Suprapubic skin (tissue), 4 donors: ENCODE measurements around the gene BET1L. TPM values are rescaled to one million over a fixed set of nuclear protein-coding genes. Genes with fewer than 3 reads are reported as not detected.

Experiments used
- DNase-seq, 2 donors: peaks; one replicate each; pipeline ENCODE4 v3.0.0-alpha.2; 2019; ENCODE audit warnings: low spot score in 2 of 2
- H3K27ac ChIP-seq: fragments of 200-600 bp; sonication (generic); one replicate; pipeline ENCODE4 v1.5.1; 2019
- H3K27me3 ChIP-seq: fragments of 200-600 bp; sonication (generic); one replicate; pipeline ENCODE4 v1.5.1; 2019
- H3K36me3 ChIP-seq: fragments of 200-600 bp; sonication (generic); one replicate; pipeline ENCODE4 v1.5.1; 2019
- H3K4me1 ChIP-seq: fragments of 200-600 bp; sonication (generic); one replicate; pipeline ENCODE4 v1.5.1; 2019
- H3K4me3 ChIP-seq: fragments of 200-600 bp; sonication (generic); one replicate; pipeline ENCODE4 v1.5.1; 2019; ENCODE audit warnings: mild to moderate bottlenecking
- H3K9me3 ChIP-seq: fragments of 200-600 bp; sonication (generic); one replicate; pipeline ENCODE4 v1.5.1; 2019
- EP300 ChIP-seq: sonication (generic); formaldehyde crosslinking; IDR thresholded peaks from one replicate; pipeline ENCODE4 v1.6.1; 2017; ENCODE audit warnings: antibody characterized with exemption
- POLR2A ChIP-seq, 2 donors: fragments of 450-650 bp; IDR thresholded peaks; one replicate each; pipeline ENCODE4 v1.6.1; 2017; ENCODE audit warnings: antibody characterized with exemption in 2 of 2, mild to moderate bottlenecking in 2 of 2, moderate library complexity in 2 of 2
- POLR2AphosphoS5 ChIP-seq, 3 donors: sonication (generic); formaldehyde crosslinking; IDR thresholded peaks; one replicate each; pipeline ENCODE4 v1.6.1; 2017; ENCODE audit warnings: antibody characterized with exemption in 3 of 3
- WGBS: methylation state at CpG from one replicate; pipeline ENCODE4 v1.1.5; 2018; 5-methylcytosine and 5-hydroxymethylcytosine counted together
- total RNA-seq, 4 donors: library from RNA; depleted of rRNA; stranded (reverse); fragments of >200 nt; gene quantifications; one replicate each; pipeline ENCODE4 v1.1.0, GENCODE V29; 2016
- TF ChIP-seq, protein P1 (sequence below), 2 donors: fragments of 200-600 bp in 1 of 2; fragments of 450-650 bp in 1 of 2; sonication (generic) in 1 of 2; IDR thresholded peaks; one replicate each; pipeline ENCODE4 v1.5.1; 2016 to 2019; ENCODE audit warnings: antibody characterized with exemption in 2 of 2, mild to moderate bottlenecking in 1 of 2, moderate library complexity in 1 of 2

BET1L gene
- total RNA-seq, 4 donors from 2014 or later = 25.8 to 31.7 (median 27.9) TPM

DNA sequence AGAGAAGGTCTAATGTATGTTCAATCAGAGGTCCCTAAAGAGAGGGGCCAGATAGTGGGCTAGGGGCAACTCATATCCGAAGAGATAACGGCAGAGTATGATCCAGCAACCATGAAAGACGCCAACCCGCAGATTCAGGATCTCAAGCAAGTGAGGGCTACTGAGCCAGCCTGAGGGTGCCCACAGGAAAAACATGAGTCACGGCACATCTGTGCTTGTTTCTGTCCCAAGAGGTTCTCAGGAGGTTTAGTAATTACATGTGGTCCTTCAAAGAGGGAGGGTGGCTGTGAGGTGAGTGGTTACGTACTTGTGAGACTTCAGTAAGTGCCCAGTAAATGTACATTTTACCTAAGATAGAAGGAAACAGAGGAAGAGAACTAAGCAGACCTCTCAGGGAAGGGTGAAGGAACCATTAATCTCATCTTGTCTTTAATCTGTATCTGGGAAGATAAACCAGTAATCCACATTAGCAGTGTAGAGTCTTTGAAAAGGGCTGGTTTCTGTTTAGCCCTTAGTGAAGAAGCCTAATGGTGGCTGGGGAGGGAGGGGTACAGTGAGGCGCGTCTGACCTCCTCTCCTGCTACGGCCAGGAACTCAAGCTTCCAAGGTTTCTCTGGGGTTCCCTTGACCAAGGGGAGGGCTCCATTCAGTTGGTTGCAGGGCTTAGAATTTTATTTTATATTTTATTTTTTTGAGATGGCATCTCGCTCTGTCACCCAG lies 18.7 kb upstream of the BET1L start:
- WGBS = 94% methylated on average over 10 of the region's 10 CpGs
- peaks cover 18% of the 10 kb centered on the region for H3K36me3 ChIP-seq

DNA sequence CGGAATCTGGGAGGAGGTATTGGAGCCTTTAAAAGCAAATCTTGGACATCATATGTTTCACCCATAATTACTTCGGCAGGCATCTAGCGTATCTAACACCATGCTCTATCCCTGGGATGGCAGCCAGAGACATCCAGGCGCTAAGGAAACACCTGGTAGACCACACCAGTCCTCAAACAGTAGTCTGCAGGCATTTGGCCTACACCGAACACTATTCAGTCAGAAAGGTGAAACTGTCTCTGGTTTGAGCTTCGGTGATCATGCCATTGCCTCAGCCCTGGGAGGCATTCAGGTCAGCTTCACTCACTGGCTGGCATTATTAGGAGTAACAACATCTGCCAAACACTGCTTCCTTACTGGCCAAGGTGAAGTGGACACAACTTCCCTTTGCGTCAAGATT lies 17.2 kb upstream of the BET1L start:
- peak in 1 of 2 donors; percentile 4 for DNase-seq
- H3K4me1 ChIP-seq = no peaks in the 10 kb centered on the region

More for the DNA sequence above, 18.7 kb upstream of the BET1L start:
- DNase-seq = peak in 1 of 2 donors; percentile 47
- TF ChIP-seq, protein P1, sequence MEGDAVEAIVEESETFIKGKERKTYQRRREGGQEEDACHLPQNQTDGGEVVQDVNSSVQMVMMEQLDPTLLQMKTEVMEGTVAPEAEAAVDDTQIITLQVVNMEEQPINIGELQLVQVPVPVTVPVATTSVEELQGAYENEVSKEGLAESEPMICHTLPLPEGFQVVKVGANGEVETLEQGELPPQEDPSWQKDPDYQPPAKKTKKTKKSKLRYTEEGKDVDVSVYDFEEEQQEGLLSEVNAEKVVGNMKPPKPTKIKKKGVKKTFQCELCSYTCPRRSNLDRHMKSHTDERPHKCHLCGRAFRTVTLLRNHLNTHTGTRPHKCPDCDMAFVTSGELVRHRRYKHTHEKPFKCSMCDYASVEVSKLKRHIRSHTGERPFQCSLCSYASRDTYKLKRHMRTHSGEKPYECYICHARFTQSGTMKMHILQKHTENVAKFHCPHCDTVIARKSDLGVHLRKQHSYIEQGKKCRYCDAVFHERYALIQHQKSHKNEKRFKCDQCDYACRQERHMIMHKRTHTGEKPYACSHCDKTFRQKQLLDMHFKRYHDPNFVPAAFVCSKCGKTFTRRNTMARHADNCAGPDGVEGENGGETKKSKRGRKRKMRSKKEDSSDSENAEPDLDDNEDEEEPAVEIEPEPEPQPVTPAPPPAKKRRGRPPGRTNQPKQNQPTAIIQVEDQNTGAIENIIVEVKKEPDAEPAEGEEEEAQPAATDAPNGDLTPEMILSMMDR (IDR thresholded peaks at IDR 0.05) = no peak
- no peak for TF ChIP-seq POLR2A (IDR thresholded peaks at IDR 0.05)
- no peak for TF ChIP-seq EP300
- TF ChIP-seq POLR2AphosphoS5 (IDR thresholded peaks at IDR 0.05) = no peak
- H3K27me3 ChIP-seq = no peaks in the 10 kb centered on the region
- no peaks in the 10 kb centered on the region for H3K4me1 ChIP-seq
- H3K27ac ChIP-seq = no peak overlapping the region
- no peaks in the 10 kb centered on the region for H3K9me3 ChIP-seq
- no peak overlapping the region for H3K4me3 ChIP-seq

DNA sequence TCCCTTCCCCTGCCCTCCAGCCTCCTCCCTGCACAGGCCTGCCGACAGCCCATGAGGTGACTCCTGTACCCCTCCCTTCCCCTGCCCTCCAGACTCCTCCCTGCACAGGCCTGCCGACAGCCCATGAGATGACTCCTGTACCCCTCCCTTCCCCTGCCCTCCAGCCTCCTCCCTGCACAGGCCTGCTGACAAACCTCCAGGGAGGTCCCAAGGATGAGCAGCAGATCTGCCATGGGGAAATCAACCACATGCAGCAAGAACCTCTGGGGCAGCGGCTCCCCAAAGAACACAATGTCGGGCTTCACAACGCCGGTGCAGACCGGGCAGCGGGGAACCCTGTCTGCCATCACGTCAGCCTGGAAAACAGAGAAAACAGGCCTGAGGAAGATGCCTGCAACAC lies 16.7 kb upstream of the BET1L start:
- no peak overlapping the region for H3K27ac ChIP-seq
- no peak overlapping the region for H3K4me3 ChIP-seq
- peak in 1 of 2 donors; percentile 58 for DNase-seq
- H3K36me3 ChIP-seq = peaks cover 15% of the 10 kb centered on the region
- H3K9me3 ChIP-seq = no peaks in the 10 kb centered on the region
- no peaks in the 10 kb centered on the region for H3K4me1 ChIP-seq
- no peaks in the 10 kb centered on the region for H3K27me3 ChIP-seq
- TF ChIP-seq EP300 = no peak
- TF ChIP-seq POLR2AphosphoS5 (IDR thresholded peaks at IDR 0.05) = no peak
- 98% methylated on average over 6 of the region's 9 CpGs for WGBS

More for the DNA sequence above, 17.2 kb upstream of the BET1L start:
- H3K4me3 ChIP-seq = no peak overlapping the region
- no peak for TF ChIP-seq POLR2A (IDR thresholded peaks at IDR 0.05)
- TF ChIP-seq POLR2AphosphoS5 (IDR thresholded peaks at IDR 0.05) = no peak
- TF ChIP-seq, protein P1 (IDR thresholded peaks at IDR 0.05) = no peak
- no peak for TF ChIP-seq EP300
- H3K36me3 ChIP-seq = peaks cover 13% of the 10 kb centered on the region
- no peaks in the 10 kb centered on the region for H3K9me3 ChIP-seq
- 80% methylated on average over 7 of the region's 7 CpGs for WGBS
- no peak overlapping the region for H3K27ac ChIP-seq
- H3K27me3 ChIP-seq = no peaks in the 10 kb centered on the region

DNA sequence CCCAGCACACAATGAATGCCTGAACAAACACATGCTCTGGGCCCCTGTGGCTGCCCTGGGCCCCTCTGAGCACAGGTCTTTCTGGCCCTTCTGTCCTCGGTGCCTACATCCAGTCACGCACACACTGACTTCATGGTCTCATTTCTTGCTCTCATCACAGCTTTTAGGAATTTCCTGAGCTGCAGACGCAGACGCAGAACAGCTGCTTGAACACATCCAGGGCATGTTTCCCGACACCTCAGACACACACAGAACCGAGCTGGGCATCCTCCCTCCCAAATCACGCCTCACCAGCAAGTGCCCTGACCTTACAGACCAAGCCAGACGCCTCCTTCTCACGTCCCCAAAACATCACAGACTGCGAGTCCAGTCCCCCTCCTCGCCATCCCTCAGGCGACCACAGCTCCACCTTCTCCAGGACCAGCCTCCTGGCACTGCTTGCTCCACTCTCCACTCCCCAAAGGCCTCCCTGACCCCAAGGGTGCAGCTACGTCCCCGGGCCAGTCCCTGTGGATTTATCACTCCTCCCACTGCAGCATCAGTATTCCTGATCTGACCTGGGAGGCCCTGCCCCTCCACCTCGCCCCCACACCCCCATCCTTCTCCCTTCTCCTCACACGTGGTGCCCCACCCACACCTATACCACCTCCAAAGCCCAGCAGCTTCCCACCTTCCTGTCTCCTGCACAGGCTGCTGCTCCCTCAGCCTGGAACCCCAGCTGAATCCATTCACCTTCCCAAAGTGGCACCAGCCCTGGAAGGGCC lies 16.0 kb upstream of the BET1L start:
- peak; percentile 48 to 63 for DNase-seq
- TF ChIP-seq POLR2AphosphoS5 (IDR thresholded peaks at IDR 0.05) (no peak), EP300 (no peak), POLR2A (IDR thresholded peaks at IDR 0.05) (no peak)
- no peaks in the 10 kb centered on the region for H3K9me3 ChIP-seq
- no peaks in the 10 kb centered on the region for H3K4me1 ChIP-seq
- H3K4me3 ChIP-seq = no peak overlapping the region
- peaks cover 22% of the 10 kb centered on the region for H3K36me3 ChIP-seq
- no peaks in the 10 kb centered on the region for H3K27me3 ChIP-seq
- 70% methylated on average over 16 of the region's 16 CpGs for WGBS
- no peak overlapping the region for H3K27ac ChIP-seq

DNA sequence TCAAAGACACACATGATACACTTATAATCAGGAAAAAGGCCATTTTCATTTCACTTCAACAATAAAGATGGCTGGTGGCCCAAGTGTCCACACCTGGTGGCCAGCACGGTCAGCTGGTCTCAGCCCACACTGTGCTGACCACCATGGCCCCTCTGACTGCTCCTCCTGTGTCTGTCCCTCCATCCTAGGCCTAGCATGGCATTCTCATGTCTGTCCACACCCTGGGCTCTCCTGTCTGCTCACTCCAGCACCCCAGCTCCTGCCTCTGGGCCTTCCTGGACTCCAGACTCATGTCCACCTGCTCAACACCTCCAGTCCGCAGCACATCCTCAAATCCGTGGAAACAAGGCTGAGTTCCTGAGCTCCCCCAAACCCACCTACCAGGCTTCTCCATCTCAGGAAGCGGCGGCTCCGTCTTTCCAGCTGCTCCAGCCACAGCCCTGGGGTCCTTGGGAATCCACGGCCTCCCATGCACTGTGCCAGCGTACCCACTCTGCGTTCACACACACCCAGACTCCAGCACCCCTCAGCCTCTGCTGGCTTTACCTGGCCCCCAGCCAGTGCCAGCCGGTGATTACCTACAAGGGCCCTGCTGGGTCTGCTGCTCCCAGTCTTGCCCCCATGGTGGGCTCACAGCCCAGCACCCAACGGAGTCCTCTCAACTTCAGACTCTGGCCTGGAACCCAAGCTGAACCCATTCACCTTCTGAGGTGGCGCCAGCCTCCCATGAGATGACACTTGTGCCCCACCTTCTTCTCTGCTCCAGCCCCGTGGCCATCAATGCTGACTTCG lies 15.0 kb upstream of the BET1L start:
- Histone ChIP-seq H3K4me1 (no peaks in the 10 kb centered on the region), H3K36me3 (peaks cover 22% of the 10 kb centered on the region), H3K9me3 (no peaks in the 10 kb centered on the region), H3K27me3 (no peaks in the 10 kb centered on the region), H3K27ac (no peak overlapping the region), H3K4me3 (no peak overlapping the region)
- 85% methylated on average over 14 of the region's 14 CpGs for WGBS
- TF ChIP-seq, protein P1 (IDR thresholded peaks at IDR 0.05) = no peak
- no peak for TF ChIP-seq EP300
- no peak for TF ChIP-seq POLR2AphosphoS5 (IDR thresholded peaks at IDR 0.05)
- no peak for TF ChIP-seq POLR2A (IDR thresholded peaks at IDR 0.05)
- DNase-seq = peak; percentile 56 to 69
